Mesothelial cell of epicardium (in vitro differentiated cells): ENCODE data around the gene C14orf119. TPM values are rescaled to one million over a fixed set of nuclear protein-coding genes. Genes with fewer than 3 reads are reported as not detected.

ENCODE experiments used
- DNase-seq, 2 experiments: peaks; one replicate each; pipeline ENCODE4 v3.0.0; 2021; ENCODE audit warnings: low spot score in 2 of 2; ENCODE audit not compliant: unreplicated experiment in 2 of 2
- H3K27ac Mint-ChIP-seq: 2 replicates; pipeline ENCODE4 v1.8.0; 2021; ENCODE audit warnings: mixed read lengths
- H3K27me3 Mint-ChIP-seq: 2 replicates; pipeline ENCODE4 v1.8.0; 2021; ENCODE audit warnings: low read depth, mixed read lengths
- H3K36me3 Mint-ChIP-seq: 2 replicates; pipeline ENCODE4 v1.8.0; 2021; ENCODE audit warnings: mixed read lengths
- H3K4me1 Mint-ChIP-seq: 2 replicates; pipeline ENCODE4 v1.8.0; 2021; ENCODE audit warnings: mixed read lengths
- H3K4me3 Mint-ChIP-seq: 2 replicates; pipeline ENCODE4 v1.8.0; 2021; ENCODE audit warnings: mild to moderate bottlenecking, moderate library complexity, mixed read lengths
- H3K9me3 Mint-ChIP-seq: 2 replicates; pipeline ENCODE4 v1.8.0; 2021; ENCODE audit warnings: mixed read lengths
- total RNA-seq: library from RNA; stranded (reverse); gene quantifications from 3 replicates; pipeline ENCODE4 v1.2.1, GENCODE V29; 2021
- TF ChIP-seq, protein P1 (sequence below): fragments of 200-600 bp; sonication (generic); IDR thresholded peaks from one replicate; pipeline ENCODE4 v1.5.0; 2021; ENCODE audit warnings: antibody characterized with exemption; ENCODE audit not compliant: unreplicated experiment

C14orf119 gene
- total RNA-seq, 1 donor from 2014 or later = 45.6 TPM

DNA sequence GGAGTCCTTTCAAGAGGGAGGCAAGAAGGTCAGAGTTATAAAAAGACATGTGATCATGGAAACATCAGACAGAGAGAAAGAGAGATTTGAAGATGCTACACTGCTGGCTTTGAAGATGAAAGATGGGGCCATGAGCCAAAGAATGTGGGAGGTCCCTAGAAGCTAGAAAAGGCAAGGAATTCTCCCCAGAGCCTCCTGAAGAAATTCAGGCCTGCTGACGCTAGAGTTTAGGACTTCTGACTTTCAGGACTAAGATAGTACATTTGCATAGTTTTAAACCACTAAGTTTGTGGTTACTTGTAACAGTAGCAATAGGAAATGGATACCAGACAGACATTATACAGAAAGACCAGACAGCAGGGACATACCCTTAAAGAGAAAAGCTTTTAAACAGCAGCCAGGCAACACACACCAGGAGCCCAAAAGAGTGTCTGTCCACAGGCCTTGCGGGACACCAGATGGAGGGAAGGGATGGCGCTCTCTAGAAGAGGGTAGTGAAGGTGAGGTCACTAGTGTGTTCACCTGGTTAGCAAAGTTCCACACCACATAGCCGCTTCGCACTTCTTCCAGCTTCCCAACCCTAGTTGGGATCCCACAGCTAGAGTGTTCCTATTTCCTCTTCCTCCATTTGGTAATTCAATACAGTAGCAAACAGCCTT, 53.4 kb downstream of the C14orf119 start:
- no peak overlapping the region for H3K4me3 Mint-ChIP-seq
- H3K9me3 Mint-ChIP-seq = peaks cover 5% of the 10 kb centered on the region
- H3K27ac Mint-ChIP-seq = peak overlapping the region; percentile 9
- TF ChIP-seq, protein P1, sequence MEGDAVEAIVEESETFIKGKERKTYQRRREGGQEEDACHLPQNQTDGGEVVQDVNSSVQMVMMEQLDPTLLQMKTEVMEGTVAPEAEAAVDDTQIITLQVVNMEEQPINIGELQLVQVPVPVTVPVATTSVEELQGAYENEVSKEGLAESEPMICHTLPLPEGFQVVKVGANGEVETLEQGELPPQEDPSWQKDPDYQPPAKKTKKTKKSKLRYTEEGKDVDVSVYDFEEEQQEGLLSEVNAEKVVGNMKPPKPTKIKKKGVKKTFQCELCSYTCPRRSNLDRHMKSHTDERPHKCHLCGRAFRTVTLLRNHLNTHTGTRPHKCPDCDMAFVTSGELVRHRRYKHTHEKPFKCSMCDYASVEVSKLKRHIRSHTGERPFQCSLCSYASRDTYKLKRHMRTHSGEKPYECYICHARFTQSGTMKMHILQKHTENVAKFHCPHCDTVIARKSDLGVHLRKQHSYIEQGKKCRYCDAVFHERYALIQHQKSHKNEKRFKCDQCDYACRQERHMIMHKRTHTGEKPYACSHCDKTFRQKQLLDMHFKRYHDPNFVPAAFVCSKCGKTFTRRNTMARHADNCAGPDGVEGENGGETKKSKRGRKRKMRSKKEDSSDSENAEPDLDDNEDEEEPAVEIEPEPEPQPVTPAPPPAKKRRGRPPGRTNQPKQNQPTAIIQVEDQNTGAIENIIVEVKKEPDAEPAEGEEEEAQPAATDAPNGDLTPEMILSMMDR = no peak
- H3K36me3 Mint-ChIP-seq = peaks cover 21% of the 10 kb centered on the region
- no peak for DNase-seq
- H3K4me1 Mint-ChIP-seq = peaks cover 26% of the 10 kb centered on the region
- H3K27me3 Mint-ChIP-seq = no peaks in the 10 kb centered on the region

DNA sequence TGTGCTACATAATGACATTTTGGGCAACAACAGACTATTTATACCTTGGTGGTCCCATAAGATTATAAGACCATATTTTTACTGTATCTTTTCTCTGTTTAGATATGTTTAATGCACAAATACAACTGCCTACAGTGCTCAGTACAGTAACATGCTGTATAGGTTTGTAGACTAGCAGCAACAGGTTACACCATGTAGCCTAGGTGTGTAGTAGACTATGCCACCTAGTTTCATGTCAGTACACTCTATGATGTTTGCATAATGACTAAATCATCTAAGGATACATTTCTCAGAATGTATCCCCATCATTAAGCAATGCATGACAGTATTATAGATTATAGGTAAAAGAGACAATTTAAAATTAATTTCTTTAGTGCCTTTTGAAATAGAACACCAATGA, 54.4 kb downstream of the C14orf119 start:
- Mint-ChIP-seq H3K4me3 (no peak overlapping the region), H3K27ac (no peak overlapping the region), H3K4me1 (peaks cover 36% of the 10 kb centered on the region), H3K27me3 (no peaks in the 10 kb centered on the region), H3K9me3 (peaks cover 5% of the 10 kb centered on the region), H3K36me3 (peaks cover 21% of the 10 kb centered on the region)
- no peak for DNase-seq
- TF ChIP-seq, protein P1 = no peak

Other genes with a start within 250 kb of the C14orf119 start
- gene LRP10, start 223.8 kb upstream of the C14orf119 start, total RNA-seq = 38.6 to 40.4 TPM (median 39.8 TPM) in 3 replicates
- 2.6 to 3.0 TPM (median 3.0 TPM) in 3 replicates for gene REM2, start 212.3 kb upstream of the C14orf119 start, total RNA-seq
- 97.9 to 106 TPM (median 101 TPM) in 3 replicates for gene RBM23, start 176.4 kb upstream of the C14orf119 start, total RNA-seq
- 86.2 to 89.8 TPM (median 86.2 TPM) in 3 replicates for gene PRMT5, start 166.1 kb upstream of the C14orf119 start, total RNA-seq
- gene HAUS4, start 138.4 kb upstream of the C14orf119 start, total RNA-seq = 32.7 to 33.2 TPM (median 33.0 TPM) in 3 replicates
- gene AJUBA, start 113.0 kb upstream of the C14orf119 start, total RNA-seq = 108 to 110 TPM (median 109 TPM) in 3 replicates
- gene C14orf93, start 85.4 kb upstream of the C14orf119 start, total RNA-seq = 14.0 to 15.1 TPM (median 14.9 TPM) in 3 replicates
- 121 to 124 TPM (median 123 TPM) in 3 replicates for gene PSMB5, start 60.6 kb upstream of the C14orf119 start, total RNA-seq
- 0.09 TPM in 1 of 3 replicates, not detected in the others for gene PSMB11, start 53.3 kb upstream of the C14orf119 start, total RNA-seq
- gene CDH24, start 38.0 kb upstream of the C14orf119 start, total RNA-seq = 26.4 to 30.4 TPM (median 29.3 TPM) in 3 replicates
- 372 to 401 TPM (median 374 TPM) in 3 replicates for gene ACIN1, start 369 bp upstream of the C14orf119 start, total RNA-seq
- not detected in 3 replicates for gene CIROP, start 9.5 kb downstream of the C14orf119 start, total RNA-seq
- not detected in 3 replicates for gene CEBPE, start 23.8 kb downstream of the C14orf119 start, total RNA-seq
- gene SLC7A8, start 88.2 kb downstream of the C14orf119 start, total RNA-seq = 52.5 to 62.3 TPM (median 58.7 TPM) in 3 replicates
- not detected in 3 replicates for gene RNF212B, start 142.4 kb downstream of the C14orf119 start, total RNA-seq
- gene HOMEZ, start 190.6 kb downstream of the C14orf119 start, total RNA-seq = 11.9 to 14.4 TPM (median 13.7 TPM) in 3 replicates
- 9.3 to 11.5 TPM (median 10.7 TPM) in 3 replicates for gene PPP1R3E, start 207.4 kb downstream of the C14orf119 start, total RNA-seq
- gene BCL2L2, start 211.3 kb downstream of the C14orf119 start, total RNA-seq = 27.1 to 30.1 TPM (median 27.9 TPM) in 3 replicates
- gene PABPN1, start 226.0 kb downstream of the C14orf119 start, total RNA-seq = 354 to 362 TPM (median 361 TPM) in 3 replicates